DMS79 treated with DMSO at 0.1 percent for 48 hours (cell line): ENCODE measurements around the gene TSPAN9.

ENCODE experiments used
- DNase-seq: peaks from one replicate; lab custom pipeline; 2025; lab: John Stamatoyannopoulos, UW

Gene TSPAN9

GRCh38 chr12:3141339-3142321 is 64.5 kb downstream of the TSPAN9 start:
- DNase-seq, result no peak

- DNase-seq, result no peak
Observed at GRCh38 chr12:3142386-3142785, 65.2 kb downstream of the TSPAN9 start.

GRCh38 chr12:3144495-3144894 is 67.3 kb downstream of the TSPAN9 start:
- no peak for DNase-seq

- no peak for DNase-seq
Observed at GRCh38 chr12:3145033-3145432, 67.9 kb downstream of the TSPAN9 start.

- no peak for DNase-seq
Observed at GRCh38 chr12:3145546-3146310, 68.5 kb downstream of the TSPAN9 start.

GRCh38 chr12:3147260-3147659 is 70.1 kb downstream of the TSPAN9 start:
- DNase-seq, result no peak

- no peak for DNase-seq
Observed at GRCh38 chr12:3148366-3149000, 71.3 kb downstream of the TSPAN9 start.

GRCh38 chr12:3149515-3150307 is 72.5 kb downstream of the TSPAN9 start:
- no peak for DNase-seq

- no peak for DNase-seq
Observed at GRCh38 chr12:3150308-3150670, 73.1 kb downstream of the TSPAN9 start.

GRCh38 chr12:3150931-3151835 is 74.0 kb downstream of the TSPAN9 start:
- peak; percentile 69 for DNase-seq

- peak; percentile 62 for DNase-seq
Observed at GRCh38 chr12:3152011-3152511, 74.9 kb downstream of the TSPAN9 start.

GRCh38 chr12:3152892-3153291 is 75.7 kb downstream of the TSPAN9 start:
- no peak for DNase-seq

GRCh38 chr12:3154006-3154405 is 76.8 kb downstream of the TSPAN9 start:
- DNase-seq, result no peak

- DNase-seq, result no peak
Observed at GRCh38 chr12:3155702-3156370, 78.7 kb downstream of the TSPAN9 start.

GRCh38 chr12:3157581-3158323 is 80.6 kb downstream of the TSPAN9 start:
- DNase-seq, result no peak

GRCh38 chr12:3158851-3159465 is 81.8 kb downstream of the TSPAN9 start:
- DNase-seq, result peak; percentile 49

GRCh38 chr12:3160081-3160480 is 82.9 kb downstream of the TSPAN9 start:
- no peak for DNase-seq

- DNase-seq, result no peak
Observed at GRCh38 chr12:3161861-3162260, 84.7 kb downstream of the TSPAN9 start.
